GM12801 (cell line): ENCODE results near the gene TBPL1.

Source experiments
- CTCF ChIP-seq: IDR thresholded peaks from one replicate; pipeline ENCODE4 v1.5.1; 2011; ENCODE audit warnings: control low read depth; ENCODE audit not compliant: insufficient read length; ENCODE audit errors: extremely low read depth

Gene TBPL1

DNA sequence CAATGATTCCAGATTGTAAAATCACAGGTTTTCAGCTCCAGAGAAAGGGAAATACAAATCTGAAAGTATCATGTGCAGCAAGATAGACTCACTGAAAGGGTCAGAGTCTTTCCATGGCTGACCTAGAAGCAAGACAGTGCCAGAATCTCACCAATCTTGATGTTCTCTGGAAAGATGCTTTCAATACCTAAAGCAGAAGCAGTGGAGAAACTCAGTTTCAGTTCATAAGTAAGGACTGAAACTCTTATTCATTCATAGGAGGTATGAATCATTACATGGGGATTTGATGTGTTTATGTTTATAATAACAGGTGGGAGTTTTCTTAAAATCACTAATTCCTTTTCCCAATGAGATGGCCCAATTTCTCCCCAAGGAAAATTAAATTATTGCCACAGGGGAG is 56.9 kb downstream of the TBPL1 start:
- TF ChIP-seq CTCF: no peak

DNA sequence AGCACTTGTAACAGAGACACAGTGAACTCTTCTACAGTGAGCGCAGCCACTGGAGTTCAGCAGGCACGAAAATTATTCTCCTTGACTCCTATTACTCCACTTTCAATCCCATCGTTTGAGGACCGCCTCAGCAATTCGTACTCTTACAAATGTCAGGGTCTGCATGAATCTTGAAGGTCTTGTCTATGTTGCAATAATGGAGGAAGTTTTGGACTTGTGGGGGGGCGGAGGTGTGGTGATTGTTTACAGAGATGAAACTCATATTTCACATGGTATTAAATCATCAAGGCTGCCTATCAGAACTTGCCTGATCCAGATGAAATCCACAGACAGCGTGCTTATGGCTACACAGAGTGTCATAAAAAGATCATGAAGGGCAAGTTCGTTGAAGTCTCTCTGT is 57.4 kb downstream of the TBPL1 start:
- no peak for TF ChIP-seq CTCF

DNA sequence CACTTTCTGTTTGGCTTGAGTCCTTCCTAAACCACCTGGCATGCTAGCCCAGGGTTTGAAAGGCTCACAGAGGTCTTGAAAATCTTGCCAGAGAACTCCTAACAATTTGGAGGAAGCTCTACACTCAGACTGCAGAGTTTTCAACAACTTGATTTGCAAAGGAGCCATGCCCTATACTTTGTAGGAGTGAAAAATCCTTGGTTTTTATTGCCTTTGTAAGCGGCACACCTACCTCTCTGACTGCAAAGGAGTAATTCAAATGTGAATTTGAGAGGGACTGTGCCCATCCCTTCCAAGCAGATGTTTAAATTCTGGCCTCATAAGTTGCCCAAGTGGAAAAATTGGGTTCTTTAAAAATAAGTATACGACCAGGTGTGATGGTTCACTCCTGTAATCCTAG is 58.0 kb downstream of the TBPL1 start:
- TF ChIP-seq CTCF: no peak

DNA sequence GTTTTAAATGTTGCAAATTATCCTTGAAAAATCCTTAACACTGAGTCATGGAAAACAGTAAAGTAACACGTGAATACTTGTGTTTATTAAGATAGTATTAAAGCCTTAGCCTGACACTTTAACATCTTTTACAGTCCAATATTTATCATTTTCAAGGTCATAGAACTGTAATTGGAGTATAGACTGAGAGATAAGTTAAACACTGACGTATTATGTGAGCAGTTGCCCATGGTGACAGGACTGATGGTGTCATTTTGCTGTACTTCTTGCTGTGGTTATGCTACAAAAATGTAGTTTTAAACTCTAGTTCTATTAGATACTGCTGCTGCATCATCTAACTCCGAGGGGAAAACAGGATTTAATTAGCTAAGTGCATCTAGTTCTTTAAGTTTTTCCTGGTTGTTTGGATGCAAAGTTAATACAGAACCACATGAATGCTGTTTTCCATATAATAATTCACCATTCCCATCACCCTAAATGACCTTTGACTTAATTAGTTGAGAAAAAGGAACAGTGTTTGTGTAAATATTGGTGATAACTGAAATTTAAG is 61.6 kb downstream of the TBPL1 start:
- TF ChIP-seq CTCF: no peak

DNA sequence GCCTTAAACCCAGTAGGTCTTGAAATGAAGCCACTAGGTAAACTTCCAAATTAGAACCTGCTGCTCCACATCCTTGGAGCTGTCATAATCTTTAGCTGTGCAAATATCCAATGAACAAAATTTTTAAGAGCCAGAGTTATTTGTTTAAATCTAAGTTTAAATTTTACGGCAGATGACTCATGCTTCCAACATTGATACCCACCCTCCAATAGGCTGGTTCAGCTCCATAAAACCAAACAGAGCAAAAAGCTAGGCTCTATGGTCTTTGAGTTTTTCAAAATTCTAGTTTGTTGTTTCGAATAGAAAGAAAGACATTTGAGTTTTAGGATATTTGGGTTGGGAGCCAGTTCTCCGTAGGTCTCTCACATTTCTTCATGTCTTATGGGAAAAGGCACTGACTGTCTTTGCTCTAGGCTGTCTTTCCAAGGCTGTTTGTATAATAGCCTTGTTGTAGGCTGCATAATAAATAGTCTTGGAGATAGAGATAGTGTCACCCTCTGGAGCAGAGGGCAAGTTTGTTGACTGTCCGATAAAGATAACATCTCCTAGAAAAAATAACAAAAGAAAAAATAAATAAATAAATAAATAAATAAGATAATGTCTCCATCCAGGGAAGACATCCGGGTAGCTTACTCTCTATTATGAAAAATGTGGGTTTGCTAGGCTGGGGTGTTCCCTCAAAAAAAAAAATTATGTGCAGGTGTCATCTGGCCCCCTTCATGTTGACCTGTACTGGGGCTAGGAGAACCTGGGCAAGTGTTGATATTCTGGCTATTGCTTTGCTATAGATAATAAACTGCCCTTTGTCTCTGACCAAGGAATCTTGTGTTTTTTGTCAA is 62.9 kb downstream of the TBPL1 start:
- no peak for TF ChIP-seq CTCF

DNA sequence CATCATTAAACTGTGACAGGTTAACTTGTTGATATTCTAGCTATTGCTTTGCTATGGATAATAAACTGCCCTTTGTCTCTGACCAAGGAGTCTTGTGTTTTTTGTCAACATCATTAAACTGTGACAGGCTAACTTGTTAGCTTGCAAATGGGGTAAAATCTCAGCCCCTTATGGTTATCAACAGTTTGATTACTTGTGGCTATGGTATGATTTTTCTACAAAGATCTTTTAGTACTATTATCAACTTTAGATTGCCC is 63.5 kb downstream of the TBPL1 start:
- TF ChIP-seq CTCF: no peak

GRCh38 chr6:134020071-134020470 is 67.0 kb downstream of the TBPL1 start:
- TF ChIP-seq CTCF: no peak
